ENCODE data around the gene TREH. TPM values are rescaled to one million over a fixed set of nuclear protein-coding genes. Genes with fewer than 3 reads are reported as not detected.

TREH gene
- total and polyA plus RNA-seq, 2 experiments from 2014 or later = 0.36 TPM; not detected in 1

DNA sequence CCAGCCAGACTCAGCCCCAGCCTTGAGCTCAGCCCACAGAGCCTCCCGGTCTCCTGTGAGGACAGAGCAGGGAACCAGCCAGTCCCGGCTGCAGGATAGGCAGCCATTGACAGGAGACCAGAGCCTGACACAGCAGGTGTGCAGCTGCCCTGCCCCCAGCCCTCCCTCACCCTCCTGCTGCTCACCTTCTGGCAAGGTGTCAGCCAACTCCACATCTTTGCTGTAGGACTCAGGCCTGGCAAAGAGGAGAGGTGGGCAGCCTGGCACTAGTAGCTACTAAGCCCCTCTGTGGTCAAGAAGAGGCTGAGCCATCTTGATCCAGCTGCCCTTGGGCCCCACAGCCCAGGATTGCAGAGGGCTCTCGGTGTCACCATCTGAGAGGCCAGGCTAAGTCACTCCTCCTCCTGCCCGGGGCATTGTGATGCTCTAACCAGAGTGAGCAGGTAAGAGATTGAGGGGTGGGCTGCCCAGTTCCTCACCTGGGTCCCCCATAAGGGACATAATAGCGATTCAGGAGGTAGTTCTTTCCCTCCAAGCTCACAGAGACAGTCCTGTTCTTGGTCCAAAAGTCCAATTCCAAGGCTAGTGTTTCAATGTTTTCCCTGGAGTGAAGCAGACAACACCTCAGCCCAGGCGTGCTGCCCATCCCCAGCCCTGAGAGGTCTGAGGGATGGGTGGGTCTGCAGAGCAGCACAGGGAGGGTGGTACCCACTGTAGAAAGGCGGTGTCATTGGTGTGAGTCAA is 18.6 kb downstream of the TREH start (continued):
- TF ChIP-seq, protein P1, sequence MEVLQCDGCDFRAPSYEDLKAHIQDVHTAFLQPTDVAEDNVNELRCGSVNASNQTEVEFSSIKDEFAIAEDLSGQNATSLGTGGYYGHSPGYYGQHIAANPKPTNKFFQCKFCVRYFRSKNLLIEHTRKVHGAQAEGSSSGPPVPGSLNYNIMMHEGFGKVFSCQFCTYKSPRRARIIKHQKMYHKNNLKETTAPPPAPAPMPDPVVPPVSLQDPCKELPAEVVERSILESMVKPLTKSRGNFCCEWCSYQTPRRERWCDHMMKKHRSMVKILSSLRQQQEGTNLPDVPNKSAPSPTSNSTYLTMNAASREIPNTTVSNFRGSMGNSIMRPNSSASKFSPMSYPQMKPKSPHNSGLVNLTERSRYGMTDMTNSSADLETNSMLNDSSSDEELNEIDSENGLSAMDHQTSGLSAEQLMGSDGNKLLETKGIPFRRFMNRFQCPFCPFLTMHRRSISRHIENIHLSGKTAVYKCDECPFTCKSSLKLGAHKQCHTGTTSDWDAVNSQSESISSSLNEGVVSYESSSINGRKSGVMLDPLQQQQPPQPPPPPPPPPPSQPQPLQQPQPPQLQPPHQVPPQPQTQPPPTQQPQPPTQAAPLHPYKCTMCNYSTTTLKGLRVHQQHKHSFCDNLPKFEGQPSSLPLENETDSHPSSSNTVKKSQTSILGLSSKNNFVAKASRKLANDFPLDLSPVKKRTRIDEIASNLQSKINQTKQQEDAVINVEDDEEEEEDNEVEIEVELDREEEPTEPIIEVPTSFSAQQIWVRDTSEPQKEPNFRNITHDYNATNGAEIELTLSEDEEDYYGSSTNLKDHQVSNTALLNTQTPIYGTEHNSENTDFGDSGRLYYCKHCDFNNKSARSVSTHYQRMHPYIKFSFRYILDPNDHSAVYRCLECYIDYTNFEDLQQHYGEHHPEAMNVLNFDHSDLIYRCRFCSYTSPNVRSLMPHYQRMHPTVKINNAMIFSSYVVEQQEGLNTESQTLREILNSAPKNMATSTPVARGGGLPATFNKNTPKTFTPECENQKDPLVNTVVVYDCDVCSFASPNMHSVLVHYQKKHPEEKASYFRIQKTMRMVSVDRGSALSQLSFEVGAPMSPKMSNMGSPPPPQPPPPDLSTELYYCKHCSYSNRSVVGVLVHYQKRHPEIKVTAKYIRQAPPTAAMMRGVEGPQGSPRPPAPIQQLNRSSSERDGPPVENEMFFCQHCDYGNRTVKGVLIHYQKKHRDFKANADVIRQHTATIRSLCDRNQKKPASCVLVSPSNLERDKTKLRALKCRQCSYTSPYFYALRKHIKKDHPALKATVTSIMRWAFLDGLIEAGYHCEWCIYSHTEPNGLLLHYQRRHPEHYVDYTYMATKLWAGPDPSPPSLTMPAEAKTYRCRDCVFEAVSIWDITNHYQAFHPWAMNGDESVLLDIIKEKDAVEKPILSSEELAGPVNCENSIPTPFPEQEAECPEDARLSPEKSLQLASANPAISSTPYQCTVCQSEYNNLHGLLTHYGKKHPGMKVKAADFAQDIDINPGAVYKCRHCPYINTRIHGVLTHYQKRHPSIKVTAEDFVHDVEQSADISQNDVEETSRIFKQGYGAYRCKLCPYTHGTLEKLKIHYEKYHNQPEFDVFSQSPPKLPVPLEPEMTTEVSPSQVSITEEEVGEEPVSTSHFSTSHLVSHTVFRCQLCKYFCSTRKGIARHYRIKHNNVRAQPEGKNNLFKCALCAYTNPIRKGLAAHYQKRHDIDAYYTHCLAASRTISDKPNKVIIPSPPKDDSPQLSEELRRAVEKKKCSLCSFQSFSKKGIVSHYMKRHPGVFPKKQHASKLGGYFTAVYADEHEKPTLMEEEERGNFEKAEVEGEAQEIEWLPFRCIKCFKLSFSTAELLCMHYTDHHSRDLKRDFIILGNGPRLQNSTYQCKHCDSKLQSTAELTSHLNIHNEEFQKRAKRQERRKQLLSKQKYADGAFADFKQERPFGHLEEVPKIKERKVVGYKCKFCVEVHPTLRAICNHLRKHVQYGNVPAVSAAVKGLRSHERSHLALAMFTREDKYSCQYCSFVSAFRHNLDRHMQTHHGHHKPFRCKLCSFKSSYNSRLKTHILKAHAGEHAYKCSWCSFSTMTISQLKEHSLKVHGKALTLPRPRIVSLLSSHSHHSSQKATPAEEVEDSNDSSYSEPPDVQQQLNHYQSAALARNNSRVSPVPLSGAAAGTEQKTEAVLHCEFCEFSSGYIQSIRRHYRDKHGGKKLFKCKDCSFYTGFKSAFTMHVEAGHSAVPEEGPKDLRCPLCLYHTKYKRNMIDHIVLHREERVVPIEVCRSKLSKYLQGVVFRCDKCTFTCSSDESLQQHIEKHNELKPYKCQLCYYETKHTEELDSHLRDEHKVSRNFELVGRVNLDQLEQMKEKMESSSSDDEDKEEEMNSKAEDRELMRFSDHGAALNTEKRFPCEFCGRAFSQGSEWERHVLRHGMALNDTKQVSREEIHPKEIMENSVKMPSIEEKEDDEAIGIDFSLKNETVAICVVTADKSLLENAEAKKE (CRISPR knock-in tag; IDR thresholded peaks at IDR 0.05) = no peak
- TF ChIP-seq EZH2phosphoT487 (IDR thresholded peaks at IDR 0.05; ENCODE audit: unreplicated experiment) = no peak
- TF ChIP-seq POLR2AphosphoS5 (IDR thresholded peaks at IDR 0.05; ENCODE audit: low read depth) = no peak

DNA sequence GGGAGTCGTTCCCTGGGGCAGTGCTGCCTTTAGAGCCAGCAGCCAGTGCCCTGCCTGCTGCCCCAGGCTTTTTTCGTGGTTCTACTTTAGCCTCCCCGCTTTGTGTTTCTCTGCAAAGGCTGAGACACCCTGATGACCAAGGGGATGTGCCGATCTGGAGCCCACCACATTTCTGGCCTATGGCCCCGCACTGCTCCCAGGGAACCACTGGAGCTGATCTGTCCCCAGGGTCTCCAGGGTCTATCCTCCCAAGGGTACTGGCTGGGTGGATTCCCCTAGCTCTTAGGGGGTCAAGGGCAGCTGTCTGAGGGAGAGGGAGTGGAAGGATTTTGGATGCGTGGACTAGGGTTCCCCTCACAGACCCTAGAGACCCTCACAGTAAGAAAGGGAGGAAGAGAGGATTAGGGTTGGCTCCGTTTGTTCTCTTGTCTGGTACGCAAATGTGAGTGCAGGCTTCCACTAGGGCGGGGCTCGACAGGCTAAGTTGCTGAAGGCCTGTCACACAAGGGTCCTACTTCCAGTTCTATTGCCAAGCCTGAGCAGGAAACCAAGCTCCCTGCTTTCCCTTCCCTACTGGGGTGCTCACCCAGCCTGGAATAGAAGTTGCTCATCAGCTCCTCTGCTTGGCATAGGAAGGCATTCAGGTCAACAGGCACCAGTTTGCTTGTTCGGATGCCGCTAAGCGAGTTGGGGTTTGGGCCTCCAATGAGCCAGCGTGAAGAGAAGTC is 19.3 kb downstream of the TREH start:
- H4K20me1 ChIP-seq (replicated peaks; ENCODE audit: insufficient read depth) = peaks cover 4% of the 10 kb centered on the region; the same call in 1 of the 2 replicates
- TF ChIP-seq ZNF114 (CRISPR knock-in tag; IDR thresholded peaks at IDR 0.05) = no peak
- TF ChIP-seq, protein P2, sequence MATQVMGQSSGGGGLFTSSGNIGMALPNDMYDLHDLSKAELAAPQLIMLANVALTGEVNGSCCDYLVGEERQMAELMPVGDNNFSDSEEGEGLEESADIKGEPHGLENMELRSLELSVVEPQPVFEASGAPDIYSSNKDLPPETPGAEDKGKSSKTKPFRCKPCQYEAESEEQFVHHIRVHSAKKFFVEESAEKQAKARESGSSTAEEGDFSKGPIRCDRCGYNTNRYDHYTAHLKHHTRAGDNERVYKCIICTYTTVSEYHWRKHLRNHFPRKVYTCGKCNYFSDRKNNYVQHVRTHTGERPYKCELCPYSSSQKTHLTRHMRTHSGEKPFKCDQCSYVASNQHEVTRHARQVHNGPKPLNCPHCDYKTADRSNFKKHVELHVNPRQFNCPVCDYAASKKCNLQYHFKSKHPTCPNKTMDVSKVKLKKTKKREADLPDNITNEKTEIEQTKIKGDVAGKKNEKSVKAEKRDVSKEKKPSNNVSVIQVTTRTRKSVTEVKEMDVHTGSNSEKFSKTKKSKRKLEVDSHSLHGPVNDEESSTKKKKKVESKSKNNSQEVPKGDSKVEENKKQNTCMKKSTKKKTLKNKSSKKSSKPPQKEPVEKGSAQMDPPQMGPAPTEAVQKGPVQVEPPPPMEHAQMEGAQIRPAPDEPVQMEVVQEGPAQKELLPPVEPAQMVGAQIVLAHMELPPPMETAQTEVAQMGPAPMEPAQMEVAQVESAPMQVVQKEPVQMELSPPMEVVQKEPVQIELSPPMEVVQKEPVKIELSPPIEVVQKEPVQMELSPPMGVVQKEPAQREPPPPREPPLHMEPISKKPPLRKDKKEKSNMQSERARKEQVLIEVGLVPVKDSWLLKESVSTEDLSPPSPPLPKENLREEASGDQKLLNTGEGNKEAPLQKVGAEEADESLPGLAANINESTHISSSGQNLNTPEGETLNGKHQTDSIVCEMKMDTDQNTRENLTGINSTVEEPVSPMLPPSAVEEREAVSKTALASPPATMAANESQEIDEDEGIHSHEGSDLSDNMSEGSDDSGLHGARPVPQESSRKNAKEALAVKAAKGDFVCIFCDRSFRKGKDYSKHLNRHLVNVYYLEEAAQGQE (IDR thresholded peaks at IDR 0.05; ENCODE audit: unreplicated experiment) = no peak
- TF ChIP-seq, protein P3, sequence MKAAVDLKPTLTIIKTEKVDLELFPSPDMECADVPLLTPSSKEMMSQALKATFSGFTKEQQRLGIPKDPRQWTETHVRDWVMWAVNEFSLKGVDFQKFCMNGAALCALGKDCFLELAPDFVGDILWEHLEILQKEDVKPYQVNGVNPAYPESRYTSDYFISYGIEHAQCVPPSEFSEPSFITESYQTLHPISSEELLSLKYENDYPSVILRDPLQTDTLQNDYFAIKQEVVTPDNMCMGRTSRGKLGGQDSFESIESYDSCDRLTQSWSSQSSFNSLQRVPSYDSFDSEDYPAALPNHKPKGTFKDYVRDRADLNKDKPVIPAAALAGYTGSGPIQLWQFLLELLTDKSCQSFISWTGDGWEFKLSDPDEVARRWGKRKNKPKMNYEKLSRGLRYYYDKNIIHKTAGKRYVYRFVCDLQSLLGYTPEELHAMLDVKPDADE (IDR thresholded peaks at IDR 0.05) = no peak
- Mint-ChIP-seq H3K4me3 (no peak overlapping the region), H3K27ac (no peak overlapping the region), H3K27me3 (ENCODE audit: insufficient read depth, low read depth, poor library complexity) (peaks cover 23% of the 10 kb centered on the region), H3K4me1 (peaks cover 32% of the 10 kb centered on the region), H3K36me3 (ENCODE audit: low read depth) (peaks cover 4% of the 10 kb centered on the region; the same call in 1 of the 3 replicates), H3K9me3 (no peaks in the 10 kb centered on the region)
- peak overlapping the region; percentile 77 for H3K4me2 ChIP-seq
- peaks cover 10% of the 10 kb centered on the region; the same call in 1 of the 2 replicates for H3F3A ChIP-seq (replicated peaks; ENCODE audit: low read depth)
- no peaks in the 10 kb centered on the region for H3K27me3 ChIP-seq (ENCODE audit: insufficient read depth)
- no peak overlapping the region for H3K27ac ChIP-seq (ENCODE audit: low read depth)
- peaks cover 27% of the 10 kb centered on the region for H3K4me1 ChIP-seq (ENCODE audit: insufficient read depth)
- no peaks in the 10 kb centered on the region for H3K9me2 ChIP-seq (ENCODE audit: insufficient read depth)
- ATAC-seq = peak; percentile 10
- no peaks in the 10 kb centered on the region for H3K79me2 ChIP-seq (replicated peaks; ENCODE audit: insufficient read depth)
- H3K36me3 ChIP-seq (ENCODE audit: insufficient read depth) = 0 out of 2 replicates have a peak, but pooled peaks cover 3% of the 10 kb centered on the region
- DNase-seq (ENCODE audit: low spot score) = peak; percentile 21
- H2AFZ ChIP-seq = peak overlapping the region; percentile 59; the same call in 1 of the 2 replicates
- no peak overlapping the region; the same call in 1 of the 2 replicates for H3K4me3 ChIP-seq
